Cardiac muscle cell (in vitro differentiated cells and primary cell): ENCODE data around the gene IGFL4. TPM values are rescaled to one million over a fixed set of nuclear protein-coding genes. Genes with fewer than 3 reads are reported as not detected.

ENCODE experiments used
- DNase-seq, 2 donors: peaks; one replicate each; pipeline versions ENCODE4 v3.0.0 to v3.0.0-alpha.2; 2010 to 2017; ENCODE audit warnings: low read depth in 1 of 2, low spot score in 1 of 2
- H3K27ac ChIP-seq: fragments of 200-600 bp; sonication (generic); 2 replicates; pipeline ENCODE4 v1.5.1; 2016
- H3K27me3 ChIP-seq: fragments of 200-600 bp; sonication (generic); 2 replicates; pipeline ENCODE4 v1.6.0; 2016; ENCODE audit warnings: control low read depth
- H3K36me3 ChIP-seq: fragments of 200-600 bp; sonication (generic); 2 replicates; pipeline ENCODE4 v1.5.1; 2016; ENCODE audit warnings: control low read depth
- H3K4me1 ChIP-seq: fragments of 200-600 bp; sonication (generic); 2 replicates; pipeline ENCODE4 v1.8.1; 2017; ENCODE audit warnings: low read depth, mild to moderate bottlenecking, mixed run types
- H3K4me3 ChIP-seq: fragments of 200-600 bp; sonication (generic); 2 replicates; pipeline ENCODE4 v1.5.1; 2016; ENCODE audit warnings: mild to moderate bottlenecking
- H3K9me3 ChIP-seq: fragments of 200-600 bp; sonication (generic); 2 replicates; pipeline ENCODE4 v1.5.1; 2017; ENCODE audit warnings: low read depth, mild to moderate bottlenecking, control low read depth
- polyA plus RNA-seq: library from polyadenylated mRNA; unstranded; fragments of >200 nt; fragmentation: Nextera tagmentation; extraction: Ambion mirVana; gene quantifications from 2 replicates; pipeline ENCODE4 v1.2.1, GENCODE V29; 2016
- total RNA-seq: library from RNA; depleted of rRNA; stranded (reverse); fragments of >200 nt; gene quantifications from 2 replicates; pipeline ENCODE4 v1.2.3, GENCODE V29; 2016
- TF ChIP-seq, protein P1 (sequence below): IDR thresholded peaks from 2 replicates; pipeline ENCODE4 v1.5.1; 2012; ENCODE audit warnings: low read depth, mild to moderate bottlenecking, low read length

Gene IGFL4
- total and polyA plus RNA-seq, 2 experiments from 2014 or later, result 0.21 to 0.67 TPM

DNA sequence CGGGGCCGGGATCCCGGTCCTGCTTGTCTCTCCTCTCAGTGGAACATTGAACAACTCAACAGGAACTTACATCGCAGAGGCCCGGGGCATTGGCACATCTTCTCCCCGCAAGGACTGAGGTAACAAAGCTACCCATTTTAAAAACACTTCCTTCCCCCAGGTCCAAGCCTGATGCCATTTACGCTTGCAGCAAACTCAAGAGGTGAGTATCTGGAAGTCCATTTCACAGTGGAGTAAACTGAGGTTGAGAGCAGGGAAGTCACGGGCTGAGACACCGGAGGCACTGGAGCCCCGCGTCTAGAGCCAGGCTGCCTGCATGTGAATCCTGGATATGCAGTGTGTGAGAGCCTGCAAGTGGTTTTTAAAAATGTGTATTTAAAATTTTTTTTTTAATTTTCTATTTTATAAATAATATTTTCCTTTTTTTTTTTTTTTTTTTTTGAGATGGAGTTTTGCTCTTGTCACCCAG, 17.5 kb downstream of the IGFL4 start:
- no peak overlapping the region for H3K27ac ChIP-seq
- no peaks in the 10 kb centered on the region for H3K27me3 ChIP-seq
- DNase-seq, result no peak
- TF ChIP-seq, protein P1, sequence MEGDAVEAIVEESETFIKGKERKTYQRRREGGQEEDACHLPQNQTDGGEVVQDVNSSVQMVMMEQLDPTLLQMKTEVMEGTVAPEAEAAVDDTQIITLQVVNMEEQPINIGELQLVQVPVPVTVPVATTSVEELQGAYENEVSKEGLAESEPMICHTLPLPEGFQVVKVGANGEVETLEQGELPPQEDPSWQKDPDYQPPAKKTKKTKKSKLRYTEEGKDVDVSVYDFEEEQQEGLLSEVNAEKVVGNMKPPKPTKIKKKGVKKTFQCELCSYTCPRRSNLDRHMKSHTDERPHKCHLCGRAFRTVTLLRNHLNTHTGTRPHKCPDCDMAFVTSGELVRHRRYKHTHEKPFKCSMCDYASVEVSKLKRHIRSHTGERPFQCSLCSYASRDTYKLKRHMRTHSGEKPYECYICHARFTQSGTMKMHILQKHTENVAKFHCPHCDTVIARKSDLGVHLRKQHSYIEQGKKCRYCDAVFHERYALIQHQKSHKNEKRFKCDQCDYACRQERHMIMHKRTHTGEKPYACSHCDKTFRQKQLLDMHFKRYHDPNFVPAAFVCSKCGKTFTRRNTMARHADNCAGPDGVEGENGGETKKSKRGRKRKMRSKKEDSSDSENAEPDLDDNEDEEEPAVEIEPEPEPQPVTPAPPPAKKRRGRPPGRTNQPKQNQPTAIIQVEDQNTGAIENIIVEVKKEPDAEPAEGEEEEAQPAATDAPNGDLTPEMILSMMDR, result no peak
- no peaks in the 10 kb centered on the region for H3K9me3 ChIP-seq
- no peaks in the 10 kb centered on the region for H3K4me1 ChIP-seq
- H3K4me3 ChIP-seq, result no peak overlapping the region
- H3K36me3 ChIP-seq, result no peaks in the 10 kb centered on the region

DNA sequence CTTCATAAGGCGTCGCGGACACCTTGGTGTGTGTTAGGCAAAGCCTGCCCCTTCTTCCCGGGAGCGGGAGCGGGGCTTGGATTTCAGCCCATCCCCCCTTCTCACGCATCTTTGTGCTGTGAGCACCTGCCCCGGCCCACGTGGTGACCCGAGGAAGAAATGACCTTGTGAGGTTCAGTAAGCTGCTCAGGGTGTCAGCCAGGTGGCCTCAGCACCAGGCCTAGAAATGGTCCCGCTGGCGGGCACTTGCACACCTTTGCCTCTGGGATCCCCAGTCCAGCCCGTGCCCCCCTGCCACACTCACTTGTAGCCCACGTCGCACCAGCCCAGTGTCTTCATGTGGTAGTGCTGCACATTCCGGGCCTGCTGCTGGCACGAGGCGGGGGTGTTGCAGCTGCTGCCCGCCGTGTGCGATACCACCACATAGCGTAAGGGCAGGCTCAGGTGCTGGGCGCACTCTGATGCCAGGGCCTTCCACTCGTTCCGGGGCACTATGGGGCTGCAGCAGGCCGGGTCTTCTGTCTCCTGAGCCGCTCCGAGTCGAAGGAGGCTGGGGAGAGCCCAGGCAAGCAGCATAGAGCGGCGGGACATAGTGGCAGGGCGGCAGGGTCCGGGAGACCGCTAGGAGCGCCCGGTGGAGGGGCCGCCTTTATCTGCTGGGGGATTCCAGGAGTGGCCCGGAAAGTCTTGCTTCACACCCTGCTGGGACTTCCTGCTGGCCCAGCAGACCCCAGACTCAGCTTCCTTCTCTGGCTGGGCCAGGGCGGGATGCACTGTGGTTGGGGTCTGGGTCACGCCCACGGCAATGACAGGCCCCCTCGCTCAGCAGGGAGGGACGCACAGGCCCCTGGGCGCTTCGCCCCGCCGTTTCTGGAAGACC, 18.1 kb downstream of the IGFL4 start, which contains the start of gene PGLYRP1:
TSS of gene PGLYRP1 (minus strand) at position 623 of the 880 bp plus-strand sequence. CDS start at position 591, 32 bp downstream.
- DNase-seq, result no peak
- H3K4me3 ChIP-seq, result no peak within 1 kb of the TSS
- TF ChIP-seq, protein P1, result no peak
- H3K9me3 ChIP-seq, result no peaks in the 10 kb centered on the region
- no peaks in the 10 kb centered on the region for H3K36me3 ChIP-seq
- no peaks in the 10 kb centered on the region for H3K4me1 ChIP-seq
- H3K27ac ChIP-seq, result no peak within 1 kb of the TSS
- no peaks in the 10 kb centered on the region for H3K27me3 ChIP-seq

DNA sequence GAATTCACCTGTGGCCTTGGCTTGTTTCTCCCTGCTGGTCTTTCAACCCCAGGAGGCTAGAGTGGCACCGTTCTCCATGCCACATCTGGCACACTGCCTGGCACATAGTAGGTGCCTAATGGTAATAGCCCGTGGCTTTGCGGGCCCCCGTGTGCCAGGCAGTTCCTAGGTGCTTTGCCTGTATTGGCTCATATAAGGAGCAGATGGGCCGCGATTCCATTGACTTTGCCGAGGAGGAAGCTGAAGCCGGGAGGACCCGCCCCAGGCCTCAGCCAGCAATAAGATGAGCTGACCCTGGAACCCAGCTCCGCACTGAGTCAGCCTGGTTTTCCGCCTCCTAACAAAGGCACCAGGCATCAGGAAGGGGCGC, 18.8 kb downstream of the IGFL4 start:
- TF ChIP-seq, protein P1, result no peak
- no peak overlapping the region for H3K27ac ChIP-seq

DNA sequence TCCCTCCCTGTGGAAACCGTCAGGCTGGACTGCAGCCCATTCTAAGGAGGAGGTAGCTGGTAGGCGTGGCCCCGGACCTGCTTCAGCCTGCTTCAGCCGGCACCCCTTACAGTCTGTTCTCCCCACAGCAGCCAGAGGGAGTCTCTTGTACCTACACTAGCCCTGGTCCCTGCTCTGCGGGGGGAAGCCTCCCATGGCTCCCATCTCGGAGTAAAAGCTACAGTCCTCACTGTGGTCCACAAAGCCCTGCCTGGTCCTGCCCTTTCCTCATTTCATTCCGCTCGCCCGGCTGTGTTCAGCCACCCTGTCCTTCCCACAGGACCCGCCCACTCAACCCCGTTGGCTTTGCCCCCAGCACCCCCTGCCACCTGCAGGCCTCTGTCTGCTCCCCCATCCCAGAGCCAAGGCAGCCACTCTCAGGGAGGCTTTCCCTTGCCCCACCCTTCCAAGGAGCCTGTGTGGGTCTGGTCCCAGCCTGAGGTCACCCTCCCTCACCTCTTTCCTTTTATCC, 19.2 kb downstream of the IGFL4 start:
- TF ChIP-seq, protein P1, result no peak
- peaks cover under 1% of the 10 kb centered on the region for H3K27me3 ChIP-seq
- no peak for DNase-seq
- no peak overlapping the region for H3K27ac ChIP-seq
- no peaks in the 10 kb centered on the region for H3K36me3 ChIP-seq
- H3K4me1 ChIP-seq, result no peaks in the 10 kb centered on the region
- no peak overlapping the region for H3K4me3 ChIP-seq
- H3K9me3 ChIP-seq, result no peaks in the 10 kb centered on the region

More for the DNA sequence above, 18.8 kb downstream of the IGFL4 start:
- H3K36me3 ChIP-seq, result no peaks in the 10 kb centered on the region
- H3K4me3 ChIP-seq, result no peak overlapping the region
- H3K4me1 ChIP-seq, result no peaks in the 10 kb centered on the region
- no peaks in the 10 kb centered on the region for H3K9me3 ChIP-seq
- DNase-seq, result no peak
- H3K27me3 ChIP-seq, result no peaks in the 10 kb centered on the region

GRCh38 chr19:46020819-46021125, 20.0 kb downstream of the IGFL4 start:
- Histone ChIP-seq H3K36me3 (no peaks in the 10 kb centered on the region), H3K4me1 (no peaks in the 10 kb centered on the region), H3K27ac (no peak overlapping the region), H3K4me3 (no peak overlapping the region), H3K9me3 (no peaks in the 10 kb centered on the region), H3K27me3 (peaks cover 9% of the 10 kb centered on the region)
- TF ChIP-seq, protein P1, result no peak
- no peak for DNase-seq
